GM19240 (cell line): ENCODE measurements around the gene CERS6.
"Not testable (repeated sequence)": the region's sequence is repeated elsewhere in the genome, so short reads cannot be mapped to it uniquely, and the experiment has no call there.

Experiments
- DNase-seq: peaks from one replicate; pipeline ENCODE4 v3.0.0; 2011; ENCODE audit warnings: low spot score; ENCODE audit not compliant: insufficient read length

CERS6 gene

GRCh38 chr2:168758970-168759820, 303.1 kb downstream of the CERS6 start:
- DNase-seq: peak; percentile 16

GRCh38 chr2:168765401-168765800, 309.3 kb downstream of the CERS6 start:
- no peak for DNase-seq

- DNase-seq: no peak
Measured at GRCh38 chr2:168766600-168766999, 310.5 kb downstream of the CERS6 start.

- no peak for DNase-seq
Measured at GRCh38 chr2:168767258-168767657, 311.2 kb downstream of the CERS6 start.

GRCh38 chr2:168768357-168768756, 312.3 kb downstream of the CERS6 start:
- not testable (repeated sequence) for DNase-seq

- DNase-seq: no peak
Measured at GRCh38 chr2:168770796-168771195, 314.7 kb downstream of the CERS6 start.

GRCh38 chr2:168772704-168773103, 316.6 kb downstream of the CERS6 start:
- no peak for DNase-seq

GRCh38 chr2:168773128-168773527, 317.1 kb downstream of the CERS6 start:
- no peak for DNase-seq

- DNase-seq: peak; percentile 8
Measured at GRCh38 chr2:168773719-168774521, 317.8 kb downstream of the CERS6 start.

- no peak for DNase-seq
Measured at GRCh38 chr2:168775837-168776236, 319.8 kb downstream of the CERS6 start.

- no peak for DNase-seq
Measured at GRCh38 chr2:168780669-168781071, 324.6 kb downstream of the CERS6 start.

- DNase-seq: no peak
Measured at GRCh38 chr2:168781191-168781817, 325.2 kb downstream of the CERS6 start.

- no peak for DNase-seq
Measured at GRCh38 chr2:168782271-168782670, 326.2 kb downstream of the CERS6 start.

GRCh38 chr2:168784993-168785392, 328.9 kb downstream of the CERS6 start:
- no peak for DNase-seq

- DNase-seq: no peak
Measured at GRCh38 chr2:168787098-168787781, 331.2 kb downstream of the CERS6 start.

- DNase-seq: no peak
Measured at GRCh38 chr2:168787782-168788376, 331.8 kb downstream of the CERS6 start.

- no peak for DNase-seq
Measured at GRCh38 chr2:168789776-168790175, 333.7 kb downstream of the CERS6 start.

- DNase-seq: no peak
Measured at GRCh38 chr2:168790226-168790902, 334.3 kb downstream of the CERS6 start.

GRCh38 chr2:168791140-168791539, 335.1 kb downstream of the CERS6 start:
- DNase-seq: not testable (repeated sequence)

- no peak for DNase-seq
Measured at GRCh38 chr2:168793596-168793995, 337.5 kb downstream of the CERS6 start.
